NT2/D1 (cell line): Measurements from ENCODE around the gene PKP4.

ENCODE experiments used
- SUZ12 ChIP-seq: IDR thresholded peaks from 2 replicates; pipeline ENCODE4 v1.6.1; 2011; ENCODE audit not compliant: insufficient read length, insufficient read depth; ENCODE audit errors: extremely low read depth
- YY1 ChIP-seq: IDR thresholded peaks from 2 replicates; pipeline ENCODE4 v1.6.1; 2011; ENCODE audit not compliant: insufficient read length, insufficient read depth
- ZNF274 ChIP-seq: IDR thresholded peaks from 2 replicates; pipeline ENCODE4 v1.6.1; 2011; ENCODE audit warnings: mild to moderate bottlenecking, low read depth, low read length

DNA sequence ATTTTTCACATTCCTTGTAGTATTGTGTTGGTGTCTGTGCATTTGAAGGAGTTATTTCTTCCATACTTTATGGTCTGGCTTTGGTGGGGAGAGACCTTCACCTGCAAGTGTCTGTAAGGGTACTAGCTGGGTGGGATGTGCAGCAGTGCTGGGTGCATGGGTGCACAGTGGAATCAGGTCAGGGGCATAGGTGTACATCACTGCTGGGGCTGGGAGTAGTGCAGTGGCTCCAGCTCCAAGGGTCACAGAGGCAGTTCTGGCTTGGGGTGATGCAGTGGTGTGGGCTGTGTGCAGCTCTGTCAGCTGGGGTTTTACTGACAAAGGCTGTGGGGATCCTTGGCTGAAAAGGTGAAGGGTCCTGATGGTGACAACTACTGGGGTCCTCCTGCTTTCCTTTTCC, 45.0 kb upstream of the PKP4 start:
- TF ChIP-seq ZNF274, result no peak
- no peak for TF ChIP-seq YY1
- no peak for TF ChIP-seq SUZ12
